Right lobe of liver (tissue), 4 donors: ENCODE data around the gene TIAM2.

Source experiments
- POLR2A ChIP-seq: fragments of 450-650 bp; IDR thresholded peaks from one replicate; pipeline ENCODE4 v1.6.1; 2017; ENCODE audit warnings: antibody characterized with exemption, mild to moderate bottlenecking
- TF ChIP-seq, protein P1 (sequence below), 4 donors: fragments of 200-600 bp in 3 of 4; fragments of 450-650 bp in 1 of 4; IDR thresholded peaks; one replicate each; pipeline versions ENCODE4 v1.5.1 to v1.8.0; 2016 to 2022; ENCODE audit warnings: antibody characterized with exemption in 4 of 4, mild to moderate bottlenecking in 2 of 4
- donor health status: DM: no; HTN: no; CAD: no.
- donor health status: DM: no; HTN: no; CAD: no.
- donor health status: DM: no; HTN: yes; CAD: no.

DNA sequence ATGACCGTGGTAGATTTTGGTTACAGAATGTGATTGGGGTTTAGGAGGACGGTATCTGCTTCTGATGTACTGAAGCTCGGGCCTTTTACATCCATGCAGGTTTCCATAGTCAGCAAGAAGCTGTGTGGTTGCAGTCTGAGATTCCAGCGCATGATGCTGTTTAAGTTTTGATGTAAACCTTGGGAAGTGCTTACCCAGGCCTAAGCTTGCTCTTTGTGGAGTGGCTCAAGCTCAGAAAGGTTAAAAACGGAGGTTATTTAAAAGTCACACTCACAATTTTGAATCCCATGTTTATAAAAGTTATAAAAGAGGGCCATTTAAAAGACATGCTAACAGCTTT, 121.4 kb downstream of the TIAM2 start:
- no peak for TF ChIP-seq POLR2A
- TF ChIP-seq, protein P1, sequence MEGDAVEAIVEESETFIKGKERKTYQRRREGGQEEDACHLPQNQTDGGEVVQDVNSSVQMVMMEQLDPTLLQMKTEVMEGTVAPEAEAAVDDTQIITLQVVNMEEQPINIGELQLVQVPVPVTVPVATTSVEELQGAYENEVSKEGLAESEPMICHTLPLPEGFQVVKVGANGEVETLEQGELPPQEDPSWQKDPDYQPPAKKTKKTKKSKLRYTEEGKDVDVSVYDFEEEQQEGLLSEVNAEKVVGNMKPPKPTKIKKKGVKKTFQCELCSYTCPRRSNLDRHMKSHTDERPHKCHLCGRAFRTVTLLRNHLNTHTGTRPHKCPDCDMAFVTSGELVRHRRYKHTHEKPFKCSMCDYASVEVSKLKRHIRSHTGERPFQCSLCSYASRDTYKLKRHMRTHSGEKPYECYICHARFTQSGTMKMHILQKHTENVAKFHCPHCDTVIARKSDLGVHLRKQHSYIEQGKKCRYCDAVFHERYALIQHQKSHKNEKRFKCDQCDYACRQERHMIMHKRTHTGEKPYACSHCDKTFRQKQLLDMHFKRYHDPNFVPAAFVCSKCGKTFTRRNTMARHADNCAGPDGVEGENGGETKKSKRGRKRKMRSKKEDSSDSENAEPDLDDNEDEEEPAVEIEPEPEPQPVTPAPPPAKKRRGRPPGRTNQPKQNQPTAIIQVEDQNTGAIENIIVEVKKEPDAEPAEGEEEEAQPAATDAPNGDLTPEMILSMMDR (IDR thresholded peaks at IDR 0.05): no peak
